HepG2 (cell line): ENCODE data around the gene INTS4.

Source experiments
- EP300 ChIP-seq, 3 experiments: sonication (generic) in 1 of 3; formaldehyde crosslinking in 1 of 3; IDR thresholded peaks; 2 replicates each; pipeline versions ENCODE4 v1.5.1 to v1.6.1; 2011 to 2020; ENCODE audit warnings: low read depth in 2 of 3, low read length in 2 of 3, borderline replicate concordance in 1 of 3, improper control_type of control experiment in 1 of 3, mild to moderate bottlenecking in 1 of 3, missing genetic modification reagents in 1 of 3, moderate library complexity in 1 of 3
- GTF2F1 ChIP-seq: fragments of 150-350 bp; IDR thresholded peaks from 2 replicates; pipeline ENCODE4 v1.6.1; 2014; ENCODE audit warnings: low read length
- RAD21 ChIP-seq: fragments of 450-650 bp; formaldehyde crosslinking; IDR thresholded peaks from 2 replicates; pipeline ENCODE4 v1.5.0; 2020; ENCODE audit warnings: mild to moderate bottlenecking
- SSRP1 ChIP-seq: IDR thresholded peaks from 2 replicates; pipeline ENCODE4 v1.6.1; 2016; ENCODE audit warnings: control low read depth
- TCF7L2 ChIP-seq: IDR thresholded peaks from 2 replicates; pipeline ENCODE4 v1.6.1; 2011; ENCODE audit warnings: mild to moderate bottlenecking, low read depth, low read length, moderate library complexity
- ZNF12 ChIP-seq: sonication (generic); formaldehyde crosslinking; IDR thresholded peaks from 2 replicates; pipeline ENCODE4 v1.5.0; 2020; ENCODE audit warnings: missing genetic modification reagents
- ZSCAN30 ChIP-seq: sonication (generic); formaldehyde crosslinking; IDR thresholded peaks from 2 replicates; pipeline ENCODE4 v1.5.0; 2020; ENCODE audit warnings: mild to moderate bottlenecking, missing genetic modification reagents

- TF ChIP-seq EP300 (IDR thresholded peaks at IDR 0.05; ENCODE audit: low read depth in 2 of 2, low read length in 2 of 2) (no peak), EP300 (CRISPR knock-in tag; IDR thresholded peaks at IDR 0.05; ENCODE audit: borderline replicate concordance) (no peak), ZSCAN30 (CRISPR knock-in tag) (no peak), TCF7L2 (no peak), GTF2F1 (no peak), ZNF12 (CRISPR knock-in tag) (no peak), SSRP1 (CRISPR knock-in tag) (no peak), RAD21 (CRISPR knock-in tag) (no peak)
Observed at GRCh38 chr11:77967753-77968152, 26.7 kb downstream of the INTS4 start.
